ENCODE results near the gene PTPRE.
A peak's percentile ranks its signal among the peaks of the same experiment; 100 is the strongest.

DNA sequence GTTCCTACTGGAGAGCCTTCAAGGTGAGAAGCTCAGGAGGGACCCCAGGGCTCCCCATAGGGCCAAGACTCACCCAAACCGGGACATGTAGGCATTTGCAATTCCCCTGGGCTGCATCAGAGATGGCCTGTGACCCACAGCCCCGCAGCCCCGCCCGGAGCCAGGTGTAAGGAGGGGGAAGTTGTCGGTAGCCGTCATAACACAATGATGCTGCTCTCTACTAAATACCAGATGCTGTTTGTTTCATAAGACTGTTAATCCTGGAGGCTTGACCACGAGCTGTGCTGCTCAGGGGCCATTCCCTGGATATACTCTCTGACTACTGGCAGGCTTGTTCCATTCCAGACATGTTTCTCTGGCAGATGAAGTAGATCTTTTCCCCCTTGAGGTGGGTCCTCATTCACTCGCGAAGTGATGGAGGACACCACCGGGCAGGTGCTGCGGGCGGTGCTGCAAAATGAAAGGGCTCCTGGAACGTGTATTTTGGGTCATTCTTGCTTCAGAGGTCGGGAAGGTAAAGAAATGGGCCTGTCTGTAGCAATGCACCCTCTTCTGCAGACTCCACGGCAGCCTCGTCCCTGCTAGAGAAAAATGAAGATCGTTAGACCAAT, 158.2 kb downstream of the PTPRE start:
- TF ChIP-seq, protein P1, sequence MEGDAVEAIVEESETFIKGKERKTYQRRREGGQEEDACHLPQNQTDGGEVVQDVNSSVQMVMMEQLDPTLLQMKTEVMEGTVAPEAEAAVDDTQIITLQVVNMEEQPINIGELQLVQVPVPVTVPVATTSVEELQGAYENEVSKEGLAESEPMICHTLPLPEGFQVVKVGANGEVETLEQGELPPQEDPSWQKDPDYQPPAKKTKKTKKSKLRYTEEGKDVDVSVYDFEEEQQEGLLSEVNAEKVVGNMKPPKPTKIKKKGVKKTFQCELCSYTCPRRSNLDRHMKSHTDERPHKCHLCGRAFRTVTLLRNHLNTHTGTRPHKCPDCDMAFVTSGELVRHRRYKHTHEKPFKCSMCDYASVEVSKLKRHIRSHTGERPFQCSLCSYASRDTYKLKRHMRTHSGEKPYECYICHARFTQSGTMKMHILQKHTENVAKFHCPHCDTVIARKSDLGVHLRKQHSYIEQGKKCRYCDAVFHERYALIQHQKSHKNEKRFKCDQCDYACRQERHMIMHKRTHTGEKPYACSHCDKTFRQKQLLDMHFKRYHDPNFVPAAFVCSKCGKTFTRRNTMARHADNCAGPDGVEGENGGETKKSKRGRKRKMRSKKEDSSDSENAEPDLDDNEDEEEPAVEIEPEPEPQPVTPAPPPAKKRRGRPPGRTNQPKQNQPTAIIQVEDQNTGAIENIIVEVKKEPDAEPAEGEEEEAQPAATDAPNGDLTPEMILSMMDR (IDR thresholded peaks at IDR 0.05): no peak
- TF ChIP-seq POLR2A (IDR thresholded peaks at IDR 0.05): peak; percentile 21

Measured in right lobe of liver (tissue), 4 donors.